Fibroblast of skin of right biceps (primary cell): ENCODE measurements around the gene ADGRG7.
"Not testable (repeated sequence)": the region's sequence is repeated elsewhere in the genome, so short reads cannot be mapped to it uniquely, and the experiment has no call there.

Source experiments
- DNase-seq: peaks from one replicate; pipeline ENCODE4 v3.0.0-alpha.2; 2013

ADGRG7 gene

GRCh38 chr3:100650651-100651619 is 41.5 kb downstream of the ADGRG7 start:
- peak; percentile 82 for DNase-seq

DNA sequence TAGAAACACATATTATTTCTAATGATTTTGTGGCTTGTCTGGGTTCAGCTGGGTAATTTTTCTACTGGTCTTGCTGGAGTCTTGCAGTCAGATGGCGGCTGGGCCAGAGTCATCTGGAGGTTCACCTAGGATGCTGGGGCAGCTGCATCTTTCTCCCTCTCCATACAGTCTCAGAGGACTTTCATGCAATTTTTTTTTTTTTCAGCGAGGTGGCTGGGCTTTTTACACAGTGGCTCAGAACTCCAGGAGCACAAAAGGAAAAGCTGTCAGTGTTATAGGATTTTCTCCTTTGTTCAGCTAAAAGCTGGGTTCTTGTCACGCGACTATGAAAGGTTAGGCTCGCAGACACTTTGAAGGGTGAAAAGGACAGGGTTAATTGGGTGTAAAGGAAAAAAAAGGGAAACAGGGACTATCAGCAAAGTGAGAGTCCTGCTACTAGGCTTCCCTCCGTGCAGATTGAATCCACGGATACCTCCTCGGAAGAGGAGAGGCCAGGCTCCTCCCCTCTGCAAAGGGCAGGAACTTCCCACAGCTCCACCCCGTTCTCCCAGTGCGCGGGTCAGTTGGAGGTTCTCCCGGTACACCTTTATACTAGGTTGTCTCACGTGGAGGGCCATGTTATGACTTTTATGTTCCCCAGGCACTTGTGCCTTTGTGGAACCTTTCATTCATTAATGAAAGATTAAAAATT is 44.3 kb downstream of the ADGRG7 start:
- no peak for DNase-seq

GRCh38 chr3:100656945-100657344 is 47.5 kb downstream of the ADGRG7 start:
- no peak for DNase-seq

DNA sequence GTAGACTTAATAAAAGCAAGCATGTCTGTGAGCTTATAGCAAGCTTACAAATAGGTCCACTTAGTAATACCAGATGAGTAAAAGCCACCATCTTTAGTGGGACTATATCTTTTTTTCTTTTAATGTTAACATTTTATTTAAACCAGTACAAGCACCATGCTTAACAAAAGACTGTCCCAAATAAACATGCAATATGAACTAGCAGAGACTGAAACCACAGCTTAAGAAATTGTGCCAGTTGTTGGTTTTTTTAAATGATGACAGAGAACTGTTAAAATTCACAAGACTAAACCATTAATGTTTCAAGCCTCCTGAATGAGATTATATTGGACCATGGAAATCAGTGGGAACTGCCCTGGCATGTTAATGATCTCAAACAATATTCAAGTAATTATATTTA is 51.9 kb downstream of the ADGRG7 start:
- not testable (repeated sequence) for DNase-seq

DNA sequence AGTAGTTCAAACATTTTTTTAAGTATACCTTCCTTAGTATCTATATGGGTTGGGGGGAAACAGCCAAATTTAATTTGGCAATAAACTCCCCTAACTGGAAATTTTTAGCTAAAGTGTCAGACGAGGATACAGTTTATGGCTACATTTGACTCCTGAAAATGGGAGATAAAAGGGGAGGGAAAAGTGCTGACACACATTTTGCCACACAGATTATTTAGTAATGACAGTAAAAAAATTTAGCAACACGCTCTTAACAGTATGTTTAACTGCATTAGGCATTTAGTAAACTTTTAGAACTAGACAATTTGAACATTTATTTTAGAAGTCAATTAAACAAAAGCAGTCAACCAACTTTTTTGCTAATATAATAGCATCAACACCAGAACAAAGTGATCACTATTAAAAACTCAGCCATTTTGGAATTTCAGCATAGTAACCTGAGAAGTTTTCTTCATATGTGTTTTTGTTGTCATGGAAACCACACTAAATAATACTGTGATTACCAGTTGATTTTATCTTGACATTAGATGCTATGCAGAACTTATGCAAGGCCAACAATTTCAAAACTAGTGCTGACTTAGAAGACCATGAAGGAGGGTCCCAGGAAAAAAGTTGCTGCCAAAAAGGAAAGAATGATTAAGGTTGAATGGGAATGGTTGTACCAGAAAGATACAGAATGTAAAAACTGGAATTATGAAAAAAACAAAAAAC is 52.9 kb downstream of the ADGRG7 start:
- peak; percentile 11 for DNase-seq

GRCh38 chr3:100665230-100665629 is 55.8 kb downstream of the ADGRG7 start:
- no peak for DNase-seq

DNA sequence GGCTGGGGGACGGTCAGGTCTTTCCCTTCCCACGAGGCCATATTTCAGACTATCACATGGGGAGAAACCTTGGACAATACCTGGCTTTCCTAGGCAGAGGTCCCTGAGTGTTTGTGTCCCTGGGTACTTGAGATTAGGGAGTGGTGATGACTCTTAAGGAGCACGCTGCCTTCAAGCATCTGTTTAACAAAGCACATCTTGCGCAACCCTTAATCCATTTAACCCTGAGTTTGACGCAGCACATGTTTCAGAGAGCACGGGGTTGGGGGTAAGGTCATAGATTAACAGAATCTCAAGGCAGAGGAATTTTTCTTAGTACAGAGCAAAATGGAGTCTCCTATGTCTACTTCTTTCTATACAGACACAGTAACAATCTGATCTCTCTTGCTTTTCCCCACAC is 57.3 kb downstream of the ADGRG7 start:
- DNase-seq = not testable (repeated sequence)

DNA sequence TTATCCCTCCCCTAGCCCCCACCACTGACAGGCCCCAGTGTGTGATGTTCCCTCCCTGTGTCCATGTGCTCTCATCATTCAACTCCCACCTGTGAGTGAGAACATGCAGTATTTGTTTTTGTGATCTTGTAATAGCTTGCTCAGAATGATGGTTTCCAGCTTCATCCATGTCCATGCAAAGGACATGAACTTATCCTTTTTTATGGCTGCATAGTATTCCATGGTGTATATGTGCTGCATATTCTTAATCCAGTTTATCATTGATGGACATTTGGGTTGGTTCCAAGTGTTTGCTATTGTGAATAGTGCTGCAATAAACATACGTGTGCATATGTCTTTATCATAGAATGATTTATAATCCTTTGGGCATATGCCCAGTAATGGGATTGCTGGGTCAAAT is 57.9 kb downstream of the ADGRG7 start:
- DNase-seq = not testable (repeated sequence)

GRCh38 chr3:100670995-100671394 is 61.6 kb downstream of the ADGRG7 start:
- DNase-seq = not testable (repeated sequence)

DNA sequence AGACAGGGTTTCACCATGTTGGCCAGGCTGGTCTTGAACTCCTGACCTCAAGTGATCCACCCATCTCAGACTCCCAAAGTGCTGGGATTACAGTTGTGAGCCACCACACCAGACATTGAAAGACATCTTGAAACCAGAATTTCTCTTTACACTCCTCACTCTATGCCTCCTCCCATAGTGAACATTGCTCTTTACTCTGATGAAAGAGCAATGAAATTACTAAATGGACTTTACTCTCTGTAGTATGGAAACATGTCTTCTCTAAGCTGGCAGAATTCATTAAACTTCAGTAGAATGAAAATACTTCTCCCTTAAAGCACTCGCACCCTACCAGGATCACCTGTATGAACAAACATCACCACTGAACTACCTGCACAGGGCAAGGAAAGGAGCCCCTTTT is 72.1 kb downstream of the ADGRG7 start:
- no peak for DNase-seq

DNA sequence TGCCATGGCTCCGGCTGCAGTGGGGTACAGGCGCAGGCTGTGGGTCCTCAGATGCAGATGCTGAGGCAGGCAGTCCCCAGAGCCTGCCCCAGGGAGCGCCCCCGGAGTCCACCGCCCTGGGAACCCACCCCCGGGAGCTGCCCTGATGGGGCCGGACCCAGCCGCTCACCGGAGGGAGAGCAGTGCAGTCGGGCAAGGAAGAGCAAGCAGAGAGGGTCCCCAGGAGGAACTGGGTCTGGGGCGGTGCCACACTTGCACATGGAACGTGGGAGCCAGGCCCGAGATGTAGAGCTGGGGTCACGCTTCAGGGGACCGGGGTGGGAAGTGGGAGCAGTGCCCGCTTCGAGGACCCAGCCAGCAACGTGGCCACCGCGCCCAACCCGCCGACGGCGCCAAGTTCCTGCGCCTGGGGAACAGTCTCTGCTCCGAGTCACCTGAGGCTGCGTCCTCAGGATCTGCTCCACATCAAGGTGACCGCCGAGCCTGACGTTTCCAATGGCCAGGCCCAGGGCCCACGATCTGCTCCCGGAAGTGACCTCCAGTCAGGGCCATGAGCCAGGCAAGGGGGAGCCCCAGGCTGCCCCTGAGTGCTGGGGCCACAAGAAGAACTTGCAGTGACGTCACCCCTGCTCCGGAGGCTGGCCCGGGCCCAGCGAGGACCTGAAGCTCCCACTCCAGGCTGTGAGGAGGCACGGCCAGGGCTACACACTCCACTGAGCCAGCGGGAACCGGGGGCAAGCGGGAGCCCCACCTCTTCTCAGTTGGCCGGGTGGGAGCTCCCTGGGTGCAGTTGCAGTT is 72.9 kb downstream of the ADGRG7 start:
- peak; percentile 17 for DNase-seq

DNA sequence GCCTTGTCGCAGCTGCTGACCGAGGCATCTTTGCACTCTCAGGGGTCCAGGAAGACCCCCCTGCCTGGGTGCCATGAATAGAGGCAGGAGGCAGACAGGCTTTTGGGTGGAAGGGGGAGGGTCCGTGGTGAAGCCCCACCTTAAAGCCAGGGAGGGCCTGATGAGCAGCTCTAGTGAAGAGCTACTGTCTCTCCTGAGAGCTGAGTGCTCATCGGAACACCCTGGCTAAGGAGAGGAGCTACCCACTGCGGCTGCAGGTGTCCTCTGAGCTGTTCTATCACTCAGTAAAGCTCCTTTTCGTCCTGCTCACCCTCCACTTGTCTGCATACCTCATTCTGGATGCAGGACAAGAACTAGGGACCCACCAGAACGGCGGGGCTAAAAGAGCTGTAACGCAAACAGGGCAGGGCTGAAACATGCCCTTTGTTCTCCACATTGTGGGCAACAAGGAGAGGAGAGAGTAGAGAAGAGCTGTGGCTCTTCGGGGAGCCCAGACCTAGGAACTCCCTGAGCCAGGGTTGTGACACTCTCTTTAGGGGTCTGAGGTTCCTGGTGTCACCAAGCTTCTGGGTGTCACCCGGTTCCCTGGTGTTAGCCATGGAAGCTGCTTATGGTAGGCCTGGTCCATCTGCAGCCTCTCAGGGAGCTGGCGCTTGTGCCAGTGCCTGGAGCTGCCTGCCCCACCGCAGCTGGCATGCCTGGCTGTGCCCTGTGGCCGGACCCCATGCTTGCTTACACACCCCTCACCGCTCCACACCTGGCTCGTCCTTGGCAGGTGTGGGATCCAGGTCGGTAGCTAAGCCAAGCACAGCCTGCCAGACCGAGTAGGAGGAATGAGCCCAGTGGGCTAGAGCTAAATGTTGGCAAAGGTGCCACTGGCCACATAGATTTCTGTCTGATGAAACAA is 73.7 kb downstream of the ADGRG7 start:
- no peak for DNase-seq

DNA sequence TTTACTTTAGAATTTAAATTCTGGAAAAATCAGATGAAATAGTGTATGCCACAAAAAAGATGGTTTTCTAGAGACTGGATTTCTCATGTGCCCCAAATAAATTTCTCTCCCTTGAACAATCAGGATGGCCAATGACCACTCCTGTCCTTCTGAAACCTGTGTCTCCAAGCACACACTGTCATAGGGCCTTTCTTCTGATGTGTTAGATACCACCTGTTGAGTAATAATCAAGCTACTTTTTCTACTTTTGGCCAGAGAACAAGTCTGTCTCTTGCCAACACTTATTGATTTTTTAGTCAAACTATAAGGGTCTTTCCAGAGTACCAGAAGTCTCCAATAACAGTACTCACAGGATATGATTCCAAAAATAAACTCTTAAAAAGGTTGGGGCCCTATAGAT is 83.8 kb downstream of the ADGRG7 start:
- no peak for DNase-seq

GRCh38 chr3:100695696-100696095 is 86.3 kb downstream of the ADGRG7 start:
- DNase-seq = no peak

DNA sequence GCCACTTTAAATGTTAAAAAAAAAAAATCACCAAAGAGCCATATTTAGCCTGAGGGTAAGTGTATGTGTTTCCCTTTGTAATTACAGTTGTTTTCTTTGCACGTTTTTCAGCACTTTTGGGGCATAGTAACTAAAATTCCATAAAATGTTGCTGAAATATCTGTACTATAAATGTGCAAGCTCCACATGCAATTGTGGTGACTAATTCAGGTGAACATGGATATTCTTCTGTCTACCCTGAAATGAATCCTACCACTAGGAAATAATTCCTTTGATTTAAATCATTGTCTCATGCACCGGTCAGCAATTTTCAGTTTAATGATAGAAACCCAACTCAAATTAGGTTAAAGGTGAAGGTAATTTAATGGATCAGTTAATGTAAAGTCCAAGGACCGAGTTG is 86.8 kb downstream of the ADGRG7 start:
- DNase-seq = no peak

DNA sequence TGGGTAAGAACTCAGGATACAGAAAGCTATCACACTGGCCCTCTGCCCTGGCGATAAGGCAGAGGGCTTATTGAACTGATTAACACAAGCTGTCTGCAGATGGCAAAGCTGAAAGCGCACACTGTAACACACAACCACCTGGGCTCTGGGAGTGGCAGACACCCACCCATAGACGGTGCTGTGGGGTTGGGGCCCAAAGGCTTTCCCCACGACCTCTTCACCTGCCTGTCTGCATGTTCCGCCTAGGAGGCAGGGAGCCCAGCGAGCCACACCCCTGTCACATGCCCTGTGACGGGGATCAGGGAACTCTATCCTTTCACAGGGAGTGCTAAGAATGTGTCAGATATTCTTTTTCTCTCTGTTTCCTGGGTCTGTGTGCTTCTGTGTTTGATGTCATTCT is 87.8 kb downstream of the ADGRG7 start:
- no peak for DNase-seq

DNA sequence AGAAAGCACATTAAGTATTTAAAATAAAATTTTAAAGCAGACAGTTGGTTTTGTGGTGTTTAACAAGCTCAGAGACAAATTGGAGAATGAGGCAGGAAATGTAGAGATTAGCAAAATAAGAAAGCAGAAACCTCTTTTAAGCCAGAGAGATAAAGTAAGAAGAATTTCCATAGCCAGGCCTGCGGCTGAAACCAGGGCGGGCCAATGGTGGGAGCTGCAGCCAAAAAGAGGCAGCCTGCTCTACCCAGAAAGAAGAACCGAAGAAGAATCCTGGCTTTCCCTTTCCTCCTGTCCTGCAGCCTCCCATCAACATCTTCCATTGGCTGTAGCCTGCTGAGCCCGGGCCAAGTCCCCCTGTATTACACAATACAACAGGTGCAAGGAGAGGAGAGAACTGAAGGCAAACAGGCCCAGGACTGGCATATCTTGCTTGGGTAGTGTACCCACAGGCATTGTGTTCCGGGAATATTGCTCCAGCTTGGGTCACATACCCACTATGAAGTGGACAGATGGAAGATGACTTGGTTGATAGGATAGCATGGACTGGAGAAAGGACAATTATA is 88.4 kb downstream of the ADGRG7 start:
- no peak for DNase-seq

- DNase-seq = no peak
Observed at GRCh38 chr3:100698736-100699135, 89.3 kb downstream of the ADGRG7 start.

DNA sequence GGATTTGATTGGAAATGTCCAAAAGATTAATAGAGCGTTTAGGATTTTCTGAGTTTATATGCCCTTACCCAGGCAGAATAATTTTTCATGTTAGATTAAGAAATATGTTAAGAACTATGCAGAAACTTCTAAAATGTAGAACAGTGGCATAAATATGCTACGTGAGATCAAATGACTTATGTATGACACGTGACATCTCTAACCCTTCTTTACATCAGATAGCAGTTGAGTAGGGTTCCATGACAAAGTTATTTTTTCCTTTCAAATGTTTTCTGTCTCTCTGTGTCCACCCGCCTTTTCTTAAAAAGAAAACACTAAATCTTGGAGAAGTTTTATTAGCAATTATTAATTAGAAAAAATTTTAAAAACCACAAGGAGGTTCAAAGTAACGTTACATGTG is 91.3 kb downstream of the ADGRG7 start:
- no peak for DNase-seq

GRCh38 chr3:100702082-100702979 is 92.9 kb downstream of the ADGRG7 start:
- no peak for DNase-seq
